GM23338 (cell line): Measurements from ENCODE around the gene SDHAF2.

Experiments used
- CTCF ChIP-seq, 2 experiments: fragments of 200-600 bp in 1 of 2; sonication (generic) in 1 of 2; conservative IDR thresholded peaks; 2 replicates each; pipeline versions ENCODE4 v1.5.1 to v1.6.1; 2016 to 2017; ENCODE audit warnings: antibody characterized with exemption in 2 of 2, low read depth in 2 of 2, mild to moderate bottlenecking in 2 of 2, moderate library complexity in 1 of 2
- EZH2 ChIP-seq: fragments of 200-600 bp; sonication (generic); IDR thresholded peaks from one replicate; pipeline ENCODE4 v1.8.0; 2017; ENCODE audit warnings: antibody characterized with exemption, mild to moderate bottlenecking, low read depth; ENCODE audit not compliant: unreplicated experiment

GRCh38 chr11:61477727-61478148 is 47.8 kb downstream of the SDHAF2 start:
- TF ChIP-seq CTCF (conservative IDR thresholded peaks at IDR 0.05; ENCODE audit: low read depth in 2 of 2) (peak; percentile 94), EZH2 (no peak)
